Activated CD8-positive, alpha-beta T cell treated with anti-CD3 and anti-CD28 coated beads for 36 hours (primary cell): ENCODE measurements around the gene MTCP1. TPM values are rescaled to one million over a fixed set of nuclear protein-coding genes. Genes with fewer than 3 reads are reported as not detected.
A peak's percentile ranks its signal among the peaks of the same experiment; 100 is the strongest.

Experiments used
- ATAC-seq: fragments of 200-7000 bp; cut with Tn5 transposase; one replicate; pipeline ENCODE4 v1.10.0; 2021; ENCODE audit warnings: mild to moderate bottlenecking, moderate library complexity
- CTCF ChIA-PET: fragments of 350-600 bp; sonication (Branson Sonifier 250); formaldehyde crosslinking; loops from one replicate; lab custom pipeline; 2021; ENCODE audit warnings: antibody characterized with exemption; lab: Charles Lee
- POLR2A ChIA-PET: fragments of 350-600 bp; sonication (Branson Sonifier 250); formaldehyde crosslinking; loops from one replicate; lab custom pipeline; 2021; ENCODE audit warnings: antibody characterized with exemption; lab: Charles Lee
- DNase-seq: peaks from one replicate; pipeline ENCODE4 v3.0.0-alpha.2; 2020
- H3K27ac Mint-ChIP-seq: one replicate; pipeline ENCODE4 v1.8.0; 2021; ENCODE audit warnings: mild to moderate bottlenecking, mixed read lengths
- H3K27me3 Mint-ChIP-seq: one replicate; pipeline ENCODE4 v1.8.0; 2021; ENCODE audit warnings: mixed read lengths
- H3K36me3 Mint-ChIP-seq: one replicate; pipeline ENCODE4 v1.8.0; 2021; ENCODE audit warnings: low read depth, mixed read lengths
- H3K4me1 Mint-ChIP-seq: one replicate; pipeline ENCODE4 v1.8.0; 2021; ENCODE audit warnings: low read depth, mixed read lengths
- H3K4me3 Mint-ChIP-seq: one replicate; pipeline ENCODE4 v1.8.0; 2021; ENCODE audit warnings: mild to moderate bottlenecking, moderate library complexity, mixed read lengths
- H3K9me3 Mint-ChIP-seq: one replicate; pipeline ENCODE4 v1.8.0; 2021; ENCODE audit warnings: mixed read lengths
- intact Hi-C: fragments of 100-400 bp; cut with micrococcal nuclease; formaldehyde crosslinking; loops from one replicate; pipeline ENCODE4 v1.10.0; 2022
- total RNA-seq, 2 experiments: library from RNA; stranded (reverse); gene quantifications; one replicate each; pipeline ENCODE4 v1.2.3, GENCODE V29; 2021
- TF ChIP-seq, protein P1 (sequence below): fragments of 200-600 bp; IDR thresholded peaks from one replicate; pipeline ENCODE4 v1.8.0; 2022; ENCODE audit warnings: antibody characterized with exemption, mild to moderate bottlenecking

Gene MTCP1
- total RNA-seq, 2 experiments from 2014 or later, result 23.4 to 23.9 TPM

DNA sequence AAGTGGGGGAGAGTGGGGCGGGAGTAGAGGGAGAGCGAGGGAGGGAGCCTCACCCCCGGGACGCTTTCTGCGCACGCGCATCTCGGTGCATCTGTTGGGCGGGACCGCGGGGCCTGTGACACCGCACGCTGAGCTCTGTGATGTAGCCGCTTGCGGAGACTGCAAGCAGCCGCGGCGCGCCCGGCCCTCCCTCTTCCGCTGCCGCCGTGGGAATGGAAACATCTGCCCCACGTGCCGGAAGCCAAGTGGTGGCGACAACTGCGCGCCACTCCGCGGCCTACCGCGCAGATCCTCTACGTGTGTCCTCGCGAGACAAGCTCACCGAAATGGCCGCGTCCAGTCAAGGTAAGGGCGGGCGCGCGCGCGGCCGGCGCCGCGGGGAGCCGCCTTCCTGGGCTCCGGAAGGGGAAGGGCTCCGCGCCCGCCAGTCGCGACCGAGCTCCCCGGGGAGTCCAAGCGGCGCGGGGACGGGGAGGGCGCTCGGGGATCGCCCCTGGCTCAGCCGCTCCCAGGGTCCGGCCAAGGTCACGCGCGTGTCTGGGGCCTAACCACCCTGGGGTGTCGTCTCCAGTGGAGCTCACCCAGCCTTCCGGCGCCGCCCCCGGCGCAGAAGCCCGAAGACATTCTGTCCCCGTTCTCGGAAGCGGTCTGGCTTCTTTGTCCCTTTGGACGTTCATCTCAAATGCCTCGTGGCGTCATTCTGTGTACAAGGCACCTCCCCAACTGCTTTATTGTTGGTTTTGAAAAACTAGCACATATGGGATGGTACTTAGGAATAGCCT is 44.0 kb downstream of the MTCP1 start, which contains the start of gene FUNDC2:
Gene FUNDC2, plus strand, starts transcription at position 118 of the 782 bp plus-strand sequence. Its CDS starts 95 bp downstream, at position 213.
- Mint-ChIP-seq H3K36me3 (no peaks in the 10 kb centered on the region), H3K4me1 (peaks cover 25% of the 10 kb centered on the region), H3K27me3 (no peaks in the 10 kb centered on the region), H3K9me3 (no peaks in the 10 kb centered on the region), H3K4me3 (peak within 1 kb of the TSS; percentile 85), H3K27ac (peak within 1 kb of the TSS; percentile 95)
- intact Hi-C loops, result no loop called here
- ATAC-seq (peak; percentile 87), DNase-seq (peak; percentile 93)
- ChIA-PET CTCF (interaction anchor here (1.4 kb wide), 1 partner anchor 22 kb away, joined by 3 read pairs; no protein-coding TSS in a partner anchor), POLR2A (no interaction called here)
- TF ChIP-seq, protein P1, sequence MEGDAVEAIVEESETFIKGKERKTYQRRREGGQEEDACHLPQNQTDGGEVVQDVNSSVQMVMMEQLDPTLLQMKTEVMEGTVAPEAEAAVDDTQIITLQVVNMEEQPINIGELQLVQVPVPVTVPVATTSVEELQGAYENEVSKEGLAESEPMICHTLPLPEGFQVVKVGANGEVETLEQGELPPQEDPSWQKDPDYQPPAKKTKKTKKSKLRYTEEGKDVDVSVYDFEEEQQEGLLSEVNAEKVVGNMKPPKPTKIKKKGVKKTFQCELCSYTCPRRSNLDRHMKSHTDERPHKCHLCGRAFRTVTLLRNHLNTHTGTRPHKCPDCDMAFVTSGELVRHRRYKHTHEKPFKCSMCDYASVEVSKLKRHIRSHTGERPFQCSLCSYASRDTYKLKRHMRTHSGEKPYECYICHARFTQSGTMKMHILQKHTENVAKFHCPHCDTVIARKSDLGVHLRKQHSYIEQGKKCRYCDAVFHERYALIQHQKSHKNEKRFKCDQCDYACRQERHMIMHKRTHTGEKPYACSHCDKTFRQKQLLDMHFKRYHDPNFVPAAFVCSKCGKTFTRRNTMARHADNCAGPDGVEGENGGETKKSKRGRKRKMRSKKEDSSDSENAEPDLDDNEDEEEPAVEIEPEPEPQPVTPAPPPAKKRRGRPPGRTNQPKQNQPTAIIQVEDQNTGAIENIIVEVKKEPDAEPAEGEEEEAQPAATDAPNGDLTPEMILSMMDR, result no peak

GRCh38 chrX:155026420-155026726 is 44.6 kb downstream of the MTCP1 start:
- TF ChIP-seq, protein P1, result no peak
- Mint-ChIP-seq H3K4me1 (peaks cover 23% of the 10 kb centered on the region), H3K36me3 (no peaks in the 10 kb centered on the region), H3K27me3 (no peaks in the 10 kb centered on the region), H3K4me3 (peak overlapping the region; percentile 85), H3K9me3 (no peaks in the 10 kb centered on the region), H3K27ac (peak overlapping the region; percentile 82)
- intact Hi-C loops, result no loop called here
- ATAC-seq (no peak), DNase-seq (no peak)
- CTCF ChIA-PET, result no interaction called here
- POLR2A ChIA-PET, result no interaction called here

DNA sequence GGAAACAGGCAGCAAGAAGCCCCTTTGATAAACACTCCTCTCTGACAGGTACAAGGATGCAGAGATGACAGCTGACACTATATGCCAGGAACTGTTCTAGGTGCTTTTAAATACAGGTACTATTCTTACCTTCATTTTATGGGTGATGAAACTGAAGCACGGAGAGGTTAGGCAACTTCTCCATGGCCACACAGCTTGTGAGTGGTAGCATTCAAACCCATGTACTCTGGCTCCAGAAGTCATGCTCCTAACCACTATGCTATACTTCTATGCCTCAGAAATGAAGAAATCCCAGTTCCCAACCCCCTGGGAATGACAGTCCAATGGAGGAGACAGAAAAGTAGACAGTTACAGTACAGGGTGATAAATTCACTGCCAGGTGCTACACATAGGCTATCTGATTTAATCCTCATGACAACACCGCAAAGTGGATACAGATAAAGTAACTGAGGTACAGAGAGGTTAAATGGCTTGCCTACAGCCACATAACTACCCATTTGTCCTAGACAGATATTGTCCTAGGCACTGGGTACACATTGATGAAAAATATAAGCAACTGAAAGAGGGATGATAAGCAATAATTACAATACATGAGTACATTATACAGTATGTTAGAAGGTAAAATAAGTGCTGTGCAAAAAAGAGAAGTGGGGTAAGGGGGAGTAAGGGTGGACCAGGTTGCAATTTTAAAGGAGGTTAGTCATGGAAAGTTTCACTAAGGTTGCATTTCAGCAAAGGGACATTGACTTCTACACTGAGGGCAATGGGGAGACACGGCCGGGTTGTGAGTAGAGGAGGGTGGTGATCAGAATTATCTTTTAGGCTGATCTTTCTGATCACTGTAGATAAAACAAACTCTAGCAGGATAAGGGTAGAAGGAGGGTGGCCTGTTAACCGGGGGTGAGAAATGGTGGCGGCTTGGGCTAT is 46.8 kb downstream of the MTCP1 start:
- ChIA-PET CTCF (interaction anchor here (1.2 kb wide), 1 partner anchor 107 kb away, joined by 3 read pairs; no protein-coding TSS in a partner anchor), POLR2A (no interaction called here)
- no peaks in the 10 kb centered on the region for H3K9me3 Mint-ChIP-seq
- no peak overlapping the region for H3K27ac Mint-ChIP-seq
- no peaks in the 10 kb centered on the region for H3K36me3 Mint-ChIP-seq
- TF ChIP-seq, protein P1, result no peak
- H3K4me3 Mint-ChIP-seq, result no peak overlapping the region
- DNase-seq, result no peak
- no peaks in the 10 kb centered on the region for H3K27me3 Mint-ChIP-seq
- peaks cover 14% of the 10 kb centered on the region for H3K4me1 Mint-ChIP-seq
- no peak for ATAC-seq
- intact Hi-C loops, result no loop called here

GRCh38 chrX:155022585-155022984 is 48.4 kb downstream of the MTCP1 start, which contains the start of gene F8:
F8 (minus strand) TSS chrX:155022723; CDS start chrX:155022552, 171 bp downstream.
- no peaks in the 10 kb centered on the region for H3K36me3 Mint-ChIP-seq
- ATAC-seq (no peak), DNase-seq (no peak)
- peaks cover 5% of the 10 kb centered on the region for H3K4me1 Mint-ChIP-seq
- no peaks in the 10 kb centered on the region for H3K9me3 Mint-ChIP-seq
- no peak within 1 kb of the TSS for H3K27ac Mint-ChIP-seq
- CTCF ChIA-PET, result interaction anchor here (0.7 to 1.2 kb wide), 2 partner anchors 35 to 105 kb away, joined by 3 read pairs; no protein-coding TSS in a partner anchor
- no peaks in the 10 kb centered on the region for H3K27me3 Mint-ChIP-seq
- intact Hi-C loops, result no loop called here
- no peak within 1 kb of the TSS for H3K4me3 Mint-ChIP-seq
- TF ChIP-seq, protein P1, result no peak
- POLR2A ChIA-PET, result no interaction called here
